SK-N-SH treated with all-trans-retinoic acid at 6 μM for 48 hours (cell line): ENCODE results near the gene ST8SIA2.

Experiments
- ATAC-seq: fragments of 200-7000 bp; cut with Tn5 transposase; 3 replicates; pipeline ENCODE4 v1.9.1; 2020; ENCODE audit warnings: mild to moderate bottlenecking, moderate library complexity
- ARNTL ChIP-seq: fragments of 450-650 bp; formaldehyde crosslinking; IDR thresholded peaks from 2 replicates; pipeline ENCODE4 v1.5.0; 2020; ENCODE audit warnings: low read depth, mild to moderate bottlenecking, moderate library complexity, borderline replicate concordance
- BACH2 ChIP-seq: fragments of 250-450 bp; sonication (Bioruptor Pico); IDR thresholded peaks from 2 replicates; pipeline ENCODE4 v1.9.0; 2021; ENCODE audit warnings: mild to moderate bottlenecking, borderline replicate concordance
- CREB5 ChIP-seq: fragments of 250-450 bp; sonication (Bioruptor Pico); IDR thresholded peaks from 2 replicates; pipeline ENCODE4 v1.5.1; 2020; ENCODE audit warnings: low read depth, mild to moderate bottlenecking, moderate library complexity
- CSDC2 ChIP-seq: fragments of 250-450 bp; sonication (Bioruptor Pico); IDR thresholded peaks from 2 replicates; pipeline ENCODE4 v1.5.0; 2020; ENCODE audit warnings: mild to moderate bottlenecking, moderate library complexity
- CSRNP3 ChIP-seq: fragments of 250-450 bp; sonication (Bioruptor Pico); IDR thresholded peaks from 2 replicates; pipeline ENCODE4 v1.5.1; 2021; ENCODE audit warnings: mild to moderate bottlenecking, moderate library complexity
- ESRRG ChIP-seq: fragments of 250-450 bp; sonication (Bioruptor Pico); IDR thresholded peaks from 2 replicates; pipeline ENCODE4 v1.6.1; 2021; ENCODE audit warnings: mild to moderate bottlenecking
- GLIS3 ChIP-seq: fragments of 250-450 bp; sonication (Bioruptor Pico); IDR thresholded peaks from 2 replicates; pipeline ENCODE4 v1.5.0; 2020; ENCODE audit warnings: mild to moderate bottlenecking, moderate library complexity
- ISL1 ChIP-seq: fragments of 250-450 bp; sonication (Bioruptor Pico); IDR thresholded peaks from 2 replicates; pipeline ENCODE4 v2.1.2; 2022; ENCODE audit warnings: mild to moderate bottlenecking, moderate library complexity
- OSR1 ChIP-seq: fragments of 250-450 bp; sonication (Bioruptor Pico); IDR thresholded peaks from 2 replicates; pipeline ENCODE4 v1.8.0; 2022; ENCODE audit warnings: moderate library complexity, mild to moderate bottlenecking, inconsistent platforms
- PATZ1 ChIP-seq: fragments of 250-450 bp; sonication (Bioruptor Pico); IDR thresholded peaks from 2 replicates; pipeline ENCODE4 v1.8.0; 2020; ENCODE audit warnings: mild to moderate bottlenecking, moderate library complexity, borderline replicate concordance
- POU6F1 ChIP-seq: fragments of 250-450 bp; sonication (Bioruptor Pico); IDR thresholded peaks from 2 replicates; pipeline ENCODE4 v1.8.0; 2021; ENCODE audit warnings: low read depth, mild to moderate bottlenecking, moderate library complexity, borderline replicate concordance
- RARB ChIP-seq: fragments of 250-450 bp; sonication (Bioruptor Pico); IDR thresholded peaks from 2 replicates; pipeline ENCODE4 v1.8.0; 2021; ENCODE audit warnings: mild to moderate bottlenecking, moderate library complexity
- TCF4 ChIP-seq: fragments of 250-450 bp; sonication (Bioruptor Pico); IDR thresholded peaks from 2 replicates; pipeline ENCODE4 v1.8.0; 2021; ENCODE audit warnings: mild to moderate bottlenecking, moderate library complexity, borderline replicate concordance
- TOX ChIP-seq: fragments of 250-450 bp; sonication (Bioruptor Pico); IDR thresholded peaks from 2 replicates; pipeline ENCODE4 v1.8.0; 2021; ENCODE audit warnings: mild to moderate bottlenecking, moderate library complexity, borderline replicate concordance
- TSHZ2 ChIP-seq: fragments of 250-450 bp; sonication (Bioruptor Pico); IDR thresholded peaks from 2 replicates; pipeline ENCODE4 v1.5.0; 2020; ENCODE audit warnings: mild to moderate bottlenecking, moderate library complexity
- ZC3H10 ChIP-seq: fragments of 250-450 bp; sonication (Bioruptor Pico); IDR thresholded peaks from 2 replicates; pipeline ENCODE4 v1.5.1; 2021; ENCODE audit warnings: mild to moderate bottlenecking, moderate library complexity
- ZFP3 ChIP-seq: fragments of 250-450 bp; sonication (Bioruptor Pico); IDR thresholded peaks from 2 replicates; pipeline ENCODE4 v1.5.0; 2020; ENCODE audit warnings: mild to moderate bottlenecking, moderate library complexity
- ZFP30 ChIP-seq: fragments of 450-650 bp; formaldehyde crosslinking; IDR thresholded peaks from 2 replicates; pipeline ENCODE4 v1.5.0; 2022; ENCODE audit warnings: mild to moderate bottlenecking, moderate library complexity
- ZNF565 ChIP-seq: fragments of 450-650 bp; formaldehyde crosslinking; conservative IDR thresholded peaks from 2 replicates; pipeline ENCODE4 v1.5.0; 2020; ENCODE audit warnings: low read depth, mild to moderate bottlenecking, moderate library complexity

The ST8SIA2 gene

GRCh38 chr15:92411256-92411655, 17.6 kb downstream of the ST8SIA2 start (continued):
- TF ChIP-seq ESRRG (CRISPR knock-in tag) (no peak), TCF4 (CRISPR knock-in tag) (no peak), ZFP30 (CRISPR knock-in tag) (no peak), CSDC2 (no peak), OSR1 (CRISPR knock-in tag) (no peak), POU6F1 (CRISPR knock-in tag) (no peak), ISL1 (no peak), ZC3H10 (CRISPR knock-in tag) (no peak), ZFP3 (CRISPR knock-in tag) (no peak), CSRNP3 (no peak), ARNTL (CRISPR knock-in tag) (no peak)

GRCh38 chr15:92413510-92413909, 19.8 kb downstream of the ST8SIA2 start:
- ATAC-seq = no peak
- TF ChIP-seq PATZ1 (no peak), GLIS3 (CRISPR knock-in tag) (no peak)
- TF ChIP-seq, all 23 proteins: peak for 0

- no peak for TF ChIP-seq ESRRG (CRISPR knock-in tag)
- TF ChIP-seq TSHZ2 (CRISPR knock-in tag) = no peak
- TF ChIP-seq ZFP3 (CRISPR knock-in tag) = no peak
- TF ChIP-seq ZFP30 (CRISPR knock-in tag) = no peak
- no peak for TF ChIP-seq POU6F1 (CRISPR knock-in tag)
- TF ChIP-seq ZNF565 = no peak
- TF ChIP-seq RARB (CRISPR knock-in tag) = no peak
- no peak for TF ChIP-seq TCF4 (CRISPR knock-in tag)
- TF ChIP-seq BACH2 (CRISPR knock-in tag) = no peak
- TF ChIP-seq TOX (CRISPR knock-in tag) = no peak
- no peak for TF ChIP-seq OSR1 (CRISPR knock-in tag)
- no peak for TF ChIP-seq CREB5
- TF ChIP-seq, all 23 proteins: peak for 0
- no peak for ATAC-seq
Measured at GRCh38 chr15:92415639-92416297, 22.1 kb downstream of the ST8SIA2 start.
